ENCODE data around the gene NOL8.

Gene NOL8

GRCh38 chr9:92263131-92263530 lies 62.0 kb downstream of the NOL8 start:
- DNase-seq, result no peak

GRCh38 chr9:92257327-92257726 lies 67.8 kb downstream of the NOL8 start:
- no peak for DNase-seq

- no peak for DNase-seq
These were observed 70.5 kb downstream of the NOL8 start for GRCh38 chr9:92254381-92255337.

GRCh38 chr9:92253656-92254055 lies 71.5 kb downstream of the NOL8 start:
- DNase-seq, result no peak

GRCh38 chr9:92247981-92248380 lies 77.2 kb downstream of the NOL8 start:
- DNase-seq, result no peak
